Liver (tissue), 9 donors: ENCODE measurements around the gene XYLT1. TPM values are rescaled to one million over a fixed set of nuclear protein-coding genes. Genes with fewer than 3 reads are reported as not detected.

ENCODE experiments used
- DNase-seq: peaks from one replicate; pipeline ENCODE4 v3.0.0-alpha.2; 2017; ENCODE audit warnings: low spot score
- H3K27ac ChIP-seq, 2 donors: one replicate each; pipeline ENCODE4 v1.7.0; 2013; ENCODE audit warnings: inconsistent platforms in 2 of 2, low read length in 2 of 2, control low read depth in 1 of 2, low read depth in 1 of 2, mild to moderate bottlenecking in 1 of 2
- H3K27me3 ChIP-seq, 4 donors: one replicate each; pipeline versions ENCODE4 v1.6.1 to v1.7.0; 2013; ENCODE audit warnings: low read length in 3 of 4, inconsistent platforms in 1 of 4, mild to moderate bottlenecking in 1 of 4, moderate library complexity in 1 of 4; ENCODE audit not compliant: control insufficient read depth in 4 of 4, insufficient read depth in 4 of 4
- H3K36me3 ChIP-seq, 4 donors: one replicate each; pipeline versions ENCODE4 v1.6.1 to v1.7.0; 2013; ENCODE audit warnings: low read length in 3 of 4, mild to moderate bottlenecking in 3 of 4, low read depth in 1 of 4, moderate library complexity in 1 of 4; ENCODE audit not compliant: control insufficient read depth in 4 of 4, insufficient read depth in 3 of 4
- H3K4me1 ChIP-seq, 4 donors: one replicate each; pipeline versions ENCODE4 v1.6.1 to v1.7.0; 2013; ENCODE audit warnings: low read length in 3 of 4, mild to moderate bottlenecking in 3 of 4, moderate library complexity in 1 of 4; ENCODE audit not compliant: control insufficient read depth in 4 of 4, insufficient read depth in 4 of 4
- H3K4me3 ChIP-seq, 3 donors: one replicate each; pipeline versions ENCODE4 v1.6.1 to v1.7.0; 2013; ENCODE audit warnings: low read length in 3 of 3, control low read depth in 1 of 3, low read depth in 1 of 3, mild to moderate bottlenecking in 1 of 3
- H3K9ac ChIP-seq, 2 donors: one replicate each; pipeline ENCODE4 v1.7.0; 2013; ENCODE audit warnings: low read length in 2 of 2, mild to moderate bottlenecking in 2 of 2, moderate library complexity in 2 of 2, control low read depth in 1 of 2, low read depth in 1 of 2
- H3K9me3 ChIP-seq, 4 donors: one replicate each; pipeline versions ENCODE4 v1.6.1 to v1.7.0; 2013; ENCODE audit warnings: low read length in 3 of 4; ENCODE audit not compliant: control insufficient read depth in 4 of 4
- ATF3 ChIP-seq: IDR thresholded peaks from 2 replicates; pipeline ENCODE4 v1.6.1; 2016; ENCODE audit warnings: antibody characterized with exemption
- EGR1 ChIP-seq, 2 donors: IDR thresholded peaks; 2 replicates each; pipeline ENCODE4 v1.6.1; 2016 to 2018; ENCODE audit warnings: antibody characterized with exemption in 2 of 2, low read depth in 2 of 2
- FOXA2 ChIP-seq: IDR thresholded peaks from 2 replicates; pipeline ENCODE4 v1.6.1; 2016; ENCODE audit warnings: antibody characterized with exemption
- GABPA ChIP-seq, 2 donors: IDR thresholded peaks in 1 of 2; conservative IDR thresholded peaks in 1 of 2; 2 replicates each; pipeline ENCODE4 v1.6.1; 2016; ENCODE audit warnings: antibody characterized with exemption in 2 of 2, mild to moderate bottlenecking in 1 of 2, moderate library complexity in 1 of 2
- HNF4A ChIP-seq, 2 donors: conservative IDR thresholded peaks; 2 replicates each; pipeline ENCODE4 v1.6.1; 2016; ENCODE audit warnings: antibody characterized with exemption in 2 of 2, mild to moderate bottlenecking in 2 of 2
- HNF4G ChIP-seq: IDR thresholded peaks from 2 replicates; pipeline ENCODE4 v1.6.1; 2016; ENCODE audit warnings: antibody characterized with exemption
- JUND ChIP-seq, 2 donors: IDR thresholded peaks; 2 replicates each; pipeline ENCODE4 v1.6.1; 2016; ENCODE audit warnings: antibody characterized with exemption in 2 of 2
- MAX ChIP-seq: IDR thresholded peaks from 2 replicates; pipeline ENCODE4 v1.6.1; 2016; ENCODE audit warnings: antibody characterized with exemption
- NR2F2 ChIP-seq: IDR thresholded peaks from 2 replicates; pipeline ENCODE4 v1.6.1; 2016; ENCODE audit warnings: antibody characterized with exemption
- RXRA ChIP-seq, 2 donors: IDR thresholded peaks; 2 replicates each; pipeline ENCODE4 v1.6.1; 2017 to 2018; ENCODE audit warnings: antibody characterized with exemption in 2 of 2, mild to moderate bottlenecking in 1 of 2
- SP1 ChIP-seq: IDR thresholded peaks from 2 replicates; pipeline ENCODE4 v1.6.1; 2018; ENCODE audit warnings: antibody characterized with exemption, mild to moderate bottlenecking
- TAF1 ChIP-seq: conservative IDR thresholded peaks from 2 replicates; pipeline ENCODE4 v1.6.1; 2016; ENCODE audit warnings: antibody characterized with exemption, mild to moderate bottlenecking
- YY1 ChIP-seq: IDR thresholded peaks from 2 replicates; pipeline ENCODE4 v1.6.1; 2016; ENCODE audit warnings: antibody characterized with exemption, mild to moderate bottlenecking
- WGBS: extraction: QIAGEN DNeasy Blood & Tissue Kit; methylation state at CpG from one replicate; pipeline ENCODE4 v1.1.7; 2013; 5-methylcytosine and 5-hydroxymethylcytosine counted together
- polyA plus RNA-seq, 2 donors: library from polyadenylated mRNA; stranded (reverse) in 1 of 2; unstranded in 1 of 2; fragments of 200-250 nt in 1 of 2; fragments of >200 nt in 1 of 2; fragmentation: Nextera tagmentation in 1 of 2; extraction: Ambion mirVana in 1 of 2; gene quantifications; one replicate each; pipeline versions ENCODE4 v1.2.1 to v1.2.3, GENCODE V29; 2013 to 2015
- total RNA-seq, 2 donors: library from RNA; depleted of rRNA; stranded (reverse); fragments of >200 nt; gene quantifications; one replicate each; pipeline ENCODE4 v1.2.3, GENCODE V29; 2014
- TF ChIP-seq, protein P1 (sequence below): IDR thresholded peaks from 2 replicates; pipeline ENCODE4 v1.6.1; 2016; ENCODE audit warnings: antibody characterized with exemption, mild to moderate bottlenecking
- TF ChIP-seq, protein P2 (sequence below): fragments of 150-350 bp; IDR thresholded peaks from 2 replicates; pipeline ENCODE4 v1.5.1; 2017; ENCODE audit warnings: improper control_type of control experiment, low read depth, low read length; ENCODE audit not compliant: missing input control
- donor health status: healthy.
- donor health status: healthy.
- donor health status: healthy.
- donor health status: healthy.
- donor health status: healthy.

XYLT1 gene
- total and polyA plus RNA-seq, 4 donors, result 0.25 to 2.3 (median 0.53) TPM

DNA sequence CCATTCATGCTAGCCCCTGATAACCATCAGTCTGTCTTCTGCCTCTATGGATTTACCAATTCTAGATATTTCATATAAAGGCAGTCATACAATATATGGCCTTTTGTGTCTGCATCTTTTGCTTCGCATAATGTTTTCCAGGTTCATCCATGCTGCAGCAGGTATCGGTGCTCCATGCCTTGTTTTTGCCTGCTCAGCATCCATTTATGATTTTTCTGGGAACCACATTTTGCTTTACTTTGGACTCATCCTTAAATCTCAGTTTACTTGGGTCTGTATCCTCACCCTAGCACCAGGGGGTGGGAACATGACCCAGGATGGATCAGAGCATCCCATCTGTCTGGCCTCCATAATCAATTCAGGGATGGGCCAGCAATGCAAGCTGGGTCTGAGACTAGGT is 325.7 kb downstream of the XYLT1 start:
- DNase-seq, result no peak
- WGBS, result 92% methylated on average over 2 of the region's 2 CpGs
- no peak for TF ChIP-seq HNF4G
- TF ChIP-seq HNF4A (conservative IDR thresholded peaks at IDR 0.05), result no peak
- no peak for TF ChIP-seq SP1
- Histone ChIP-seq H3K27ac (no peak overlapping the region), H3K27me3 (no peaks in the 10 kb centered on the region), H3K9ac (no peak overlapping the region), H3K36me3 (no peaks in the 10 kb centered on the region), H3K4me1 (no peaks in the 10 kb centered on the region), H3K4me3 (no peak overlapping the region), H3K9me3 (no peaks in the 10 kb centered on the region)

DNA sequence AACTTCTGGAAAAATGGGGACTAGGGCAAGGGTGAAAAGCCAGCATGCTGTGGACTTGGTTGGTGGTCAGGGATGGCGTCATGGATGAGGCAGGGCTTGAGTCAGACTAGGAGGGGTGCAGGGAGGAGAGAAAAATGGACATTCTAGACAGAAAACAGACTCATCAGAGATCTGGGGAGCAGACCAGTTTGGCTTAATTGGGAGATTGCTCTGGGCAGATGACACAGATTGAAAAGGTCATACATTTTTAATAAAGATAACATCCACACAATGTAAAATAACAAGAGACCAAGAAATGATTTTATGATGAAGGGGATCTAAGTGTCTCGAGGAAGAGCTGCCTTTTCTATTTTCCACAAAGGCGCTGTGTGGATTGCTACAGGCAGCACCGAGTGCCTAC is 326.3 kb downstream of the XYLT1 start:
- Histone ChIP-seq H3K27me3 (no peaks in the 10 kb centered on the region), H3K9me3 (no peaks in the 10 kb centered on the region), H3K27ac (no peak overlapping the region), H3K4me3 (no peak overlapping the region), H3K36me3 (no peaks in the 10 kb centered on the region), H3K9ac (no peak overlapping the region), H3K4me1 (no peaks in the 10 kb centered on the region)
- DNase-seq, result no peak
- TF ChIP-seq RXRA (IDR thresholded peaks at IDR 0.05) (no peak), HNF4A (conservative IDR thresholded peaks at IDR 0.05) (no peak), GABPA (IDR thresholded peaks at IDR 0.05 in 1 of 2, conservative IDR thresholded peaks at IDR 0.05 in 1 of 2) (no peak), NR2F2 (no peak), ATF3 (no peak), JUND (IDR thresholded peaks at IDR 0.05) (no peak)
- TF ChIP-seq, protein P1, sequence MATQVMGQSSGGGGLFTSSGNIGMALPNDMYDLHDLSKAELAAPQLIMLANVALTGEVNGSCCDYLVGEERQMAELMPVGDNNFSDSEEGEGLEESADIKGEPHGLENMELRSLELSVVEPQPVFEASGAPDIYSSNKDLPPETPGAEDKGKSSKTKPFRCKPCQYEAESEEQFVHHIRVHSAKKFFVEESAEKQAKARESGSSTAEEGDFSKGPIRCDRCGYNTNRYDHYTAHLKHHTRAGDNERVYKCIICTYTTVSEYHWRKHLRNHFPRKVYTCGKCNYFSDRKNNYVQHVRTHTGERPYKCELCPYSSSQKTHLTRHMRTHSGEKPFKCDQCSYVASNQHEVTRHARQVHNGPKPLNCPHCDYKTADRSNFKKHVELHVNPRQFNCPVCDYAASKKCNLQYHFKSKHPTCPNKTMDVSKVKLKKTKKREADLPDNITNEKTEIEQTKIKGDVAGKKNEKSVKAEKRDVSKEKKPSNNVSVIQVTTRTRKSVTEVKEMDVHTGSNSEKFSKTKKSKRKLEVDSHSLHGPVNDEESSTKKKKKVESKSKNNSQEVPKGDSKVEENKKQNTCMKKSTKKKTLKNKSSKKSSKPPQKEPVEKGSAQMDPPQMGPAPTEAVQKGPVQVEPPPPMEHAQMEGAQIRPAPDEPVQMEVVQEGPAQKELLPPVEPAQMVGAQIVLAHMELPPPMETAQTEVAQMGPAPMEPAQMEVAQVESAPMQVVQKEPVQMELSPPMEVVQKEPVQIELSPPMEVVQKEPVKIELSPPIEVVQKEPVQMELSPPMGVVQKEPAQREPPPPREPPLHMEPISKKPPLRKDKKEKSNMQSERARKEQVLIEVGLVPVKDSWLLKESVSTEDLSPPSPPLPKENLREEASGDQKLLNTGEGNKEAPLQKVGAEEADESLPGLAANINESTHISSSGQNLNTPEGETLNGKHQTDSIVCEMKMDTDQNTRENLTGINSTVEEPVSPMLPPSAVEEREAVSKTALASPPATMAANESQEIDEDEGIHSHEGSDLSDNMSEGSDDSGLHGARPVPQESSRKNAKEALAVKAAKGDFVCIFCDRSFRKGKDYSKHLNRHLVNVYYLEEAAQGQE, result no peak
- WGBS, result 75% methylated on average over 4 of the region's 4 CpGs

- whole genome bisulfite sequencing, result 74% methylated on average over 8 of the region's 8 CpGs
- Histone ChIP-seq H3K4me3 (no peak overlapping the region), H3K36me3 (no peaks in the 10 kb centered on the region), H3K9ac (no peak overlapping the region), H3K9me3 (no peaks in the 10 kb centered on the region), H3K27ac (no peak overlapping the region), H3K27me3 (no peaks in the 10 kb centered on the region), H3K4me1 (no peaks in the 10 kb centered on the region)
- TF ChIP-seq TAF1 (no peak), FOXA2 (no peak), EGR1 (IDR thresholded peaks at IDR 0.05; ENCODE audit: low read depth in 2 of 2) (no peak), HNF4A (conservative IDR thresholded peaks at IDR 0.05) (no peak), JUND (IDR thresholded peaks at IDR 0.05) (no peak), YY1 (no peak), SP1 (no peak), MAX (no peak), RXRA (IDR thresholded peaks at IDR 0.05) (no peak), ATF3 (no peak)
- TF ChIP-seq, protein P2, sequence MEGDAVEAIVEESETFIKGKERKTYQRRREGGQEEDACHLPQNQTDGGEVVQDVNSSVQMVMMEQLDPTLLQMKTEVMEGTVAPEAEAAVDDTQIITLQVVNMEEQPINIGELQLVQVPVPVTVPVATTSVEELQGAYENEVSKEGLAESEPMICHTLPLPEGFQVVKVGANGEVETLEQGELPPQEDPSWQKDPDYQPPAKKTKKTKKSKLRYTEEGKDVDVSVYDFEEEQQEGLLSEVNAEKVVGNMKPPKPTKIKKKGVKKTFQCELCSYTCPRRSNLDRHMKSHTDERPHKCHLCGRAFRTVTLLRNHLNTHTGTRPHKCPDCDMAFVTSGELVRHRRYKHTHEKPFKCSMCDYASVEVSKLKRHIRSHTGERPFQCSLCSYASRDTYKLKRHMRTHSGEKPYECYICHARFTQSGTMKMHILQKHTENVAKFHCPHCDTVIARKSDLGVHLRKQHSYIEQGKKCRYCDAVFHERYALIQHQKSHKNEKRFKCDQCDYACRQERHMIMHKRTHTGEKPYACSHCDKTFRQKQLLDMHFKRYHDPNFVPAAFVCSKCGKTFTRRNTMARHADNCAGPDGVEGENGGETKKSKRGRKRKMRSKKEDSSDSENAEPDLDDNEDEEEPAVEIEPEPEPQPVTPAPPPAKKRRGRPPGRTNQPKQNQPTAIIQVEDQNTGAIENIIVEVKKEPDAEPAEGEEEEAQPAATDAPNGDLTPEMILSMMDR, result no peak
- no peak for DNase-seq
These were observed 327.0 kb downstream of the XYLT1 start for GRCh38 chr16:17143546-17144419.
